GM13977 (cell line): ENCODE results near the gene NOB1.

Source experiments
- DNase-seq: peaks from one replicate; pipeline ENCODE4 v3.0.0; 2012; ENCODE audit warnings: low spot score
- in situ Hi-C: fragments of 300-500 bp; cut with MboI; formaldehyde crosslinking; loops from one replicate; pipeline ENCODE4 v1.12.0; 2022; ENCODE audit warnings: low sequenced_read_pairs, low pct_unique_long_range_greater_than_20kb, mixed read lengths, inconsistent platforms; ENCODE audit not compliant: unreplicated experiment
- TF ChIP-seq, protein P1 (sequence below): IDR thresholded peaks from 2 replicates; pipeline ENCODE4 v1.5.1; 2012; ENCODE audit warnings: mild to moderate bottlenecking, control low read depth; ENCODE audit not compliant: insufficient read depth; ENCODE audit errors: extremely low read depth, missing control alignments

Gene NOB1

DNA sequence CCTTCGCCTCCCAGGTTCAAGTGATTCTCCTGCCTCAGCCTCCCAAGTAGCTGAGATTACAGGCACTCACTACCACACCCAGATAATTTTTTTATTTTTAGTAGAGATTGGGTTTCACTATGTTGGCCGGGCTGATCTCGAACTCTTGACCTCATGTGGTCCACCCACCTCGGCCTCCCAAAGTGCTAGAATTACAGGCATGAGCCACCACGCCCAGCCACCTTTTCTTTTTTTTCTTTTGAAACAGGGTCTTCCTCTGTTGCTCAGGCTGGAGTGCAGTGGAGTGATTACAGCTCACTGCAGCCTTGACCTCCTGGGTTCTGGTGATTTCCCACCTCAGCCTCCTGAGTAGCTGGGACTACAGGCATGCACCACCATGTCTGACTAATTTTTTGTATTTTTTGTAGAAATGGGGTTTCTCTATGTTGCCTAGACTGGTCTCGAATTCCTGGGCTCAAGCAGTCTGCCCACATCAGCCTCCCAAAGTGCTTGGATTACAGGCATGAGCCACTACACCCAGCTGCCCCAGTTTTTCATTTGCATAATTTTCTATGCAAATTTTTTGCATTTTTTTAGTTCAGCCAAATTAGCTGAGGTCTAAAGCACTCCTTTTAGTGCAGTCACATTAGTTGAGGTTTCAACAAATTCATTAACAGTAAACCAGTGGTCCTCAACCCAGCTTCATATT is 18.7 kb upstream of the NOB1 start:
- DNase-seq: no peak
- TF ChIP-seq, protein P1, sequence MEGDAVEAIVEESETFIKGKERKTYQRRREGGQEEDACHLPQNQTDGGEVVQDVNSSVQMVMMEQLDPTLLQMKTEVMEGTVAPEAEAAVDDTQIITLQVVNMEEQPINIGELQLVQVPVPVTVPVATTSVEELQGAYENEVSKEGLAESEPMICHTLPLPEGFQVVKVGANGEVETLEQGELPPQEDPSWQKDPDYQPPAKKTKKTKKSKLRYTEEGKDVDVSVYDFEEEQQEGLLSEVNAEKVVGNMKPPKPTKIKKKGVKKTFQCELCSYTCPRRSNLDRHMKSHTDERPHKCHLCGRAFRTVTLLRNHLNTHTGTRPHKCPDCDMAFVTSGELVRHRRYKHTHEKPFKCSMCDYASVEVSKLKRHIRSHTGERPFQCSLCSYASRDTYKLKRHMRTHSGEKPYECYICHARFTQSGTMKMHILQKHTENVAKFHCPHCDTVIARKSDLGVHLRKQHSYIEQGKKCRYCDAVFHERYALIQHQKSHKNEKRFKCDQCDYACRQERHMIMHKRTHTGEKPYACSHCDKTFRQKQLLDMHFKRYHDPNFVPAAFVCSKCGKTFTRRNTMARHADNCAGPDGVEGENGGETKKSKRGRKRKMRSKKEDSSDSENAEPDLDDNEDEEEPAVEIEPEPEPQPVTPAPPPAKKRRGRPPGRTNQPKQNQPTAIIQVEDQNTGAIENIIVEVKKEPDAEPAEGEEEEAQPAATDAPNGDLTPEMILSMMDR: no peak
- in situ Hi-C loops: no loop called here

DNA sequence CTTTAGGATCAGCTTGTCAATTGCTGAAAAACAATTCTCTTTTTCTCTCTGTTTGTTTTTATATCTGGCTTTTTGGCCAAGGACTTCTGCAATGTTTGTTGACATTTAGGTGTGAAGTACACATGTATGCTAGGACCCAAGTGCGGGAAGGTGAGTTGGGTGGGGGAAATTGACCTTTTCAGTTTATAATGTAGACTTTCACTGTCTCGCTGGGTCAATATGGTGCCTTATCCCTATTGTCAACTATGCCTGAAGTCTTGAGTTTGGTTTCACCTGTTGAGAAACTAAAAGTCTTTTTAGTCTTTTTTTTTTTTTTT is 16.9 kb upstream of the NOB1 start:
- no peak for DNase-seq
- in situ Hi-C loops: no loop called here
- TF ChIP-seq, protein P1: no peak

DNA sequence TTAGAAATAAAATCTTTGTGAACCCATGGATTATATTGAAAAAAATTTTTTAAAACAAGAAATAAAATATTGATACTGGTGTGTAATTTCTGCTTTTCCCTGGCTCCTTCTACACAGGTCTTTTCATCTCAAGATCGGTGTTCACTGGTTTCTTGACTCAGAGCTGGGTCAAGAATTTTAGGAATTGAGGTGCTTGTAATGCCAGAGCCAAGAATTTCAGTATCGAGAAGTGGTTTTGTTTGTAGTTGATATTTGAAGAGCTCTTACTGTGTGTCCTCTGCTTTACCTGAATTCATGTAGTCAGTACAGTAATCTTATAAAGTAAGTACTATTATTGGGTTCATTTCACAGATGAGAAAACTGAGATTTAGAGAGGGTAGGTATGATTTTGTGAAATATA is 14.7 kb upstream of the NOB1 start:
- no peak for DNase-seq
- in situ Hi-C loops: no loop called here
- TF ChIP-seq, protein P1: no peak

DNA sequence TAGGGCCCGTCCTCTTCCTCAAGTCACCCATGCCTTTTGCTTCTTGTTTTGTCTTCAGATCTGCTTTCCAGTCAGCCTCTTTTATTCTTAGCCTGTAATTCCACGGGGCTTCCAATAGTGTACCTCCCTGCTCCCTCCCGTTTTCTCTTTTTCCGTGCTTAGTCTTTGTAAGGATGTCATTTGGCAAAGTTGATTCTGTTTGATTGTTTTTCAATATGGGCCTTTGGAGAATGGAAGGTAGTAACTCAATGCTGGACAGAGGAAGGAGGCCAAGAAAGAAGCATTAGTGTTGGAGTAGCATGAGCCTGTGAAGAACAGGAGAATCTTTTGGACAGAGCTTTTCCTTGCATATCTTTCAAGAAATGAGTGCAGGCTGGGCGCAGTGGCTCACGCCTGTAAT is 13.9 kb upstream of the NOB1 start:
- DNase-seq: no peak
- in situ Hi-C loops: no loop called here
- TF ChIP-seq, protein P1: no peak

DNA sequence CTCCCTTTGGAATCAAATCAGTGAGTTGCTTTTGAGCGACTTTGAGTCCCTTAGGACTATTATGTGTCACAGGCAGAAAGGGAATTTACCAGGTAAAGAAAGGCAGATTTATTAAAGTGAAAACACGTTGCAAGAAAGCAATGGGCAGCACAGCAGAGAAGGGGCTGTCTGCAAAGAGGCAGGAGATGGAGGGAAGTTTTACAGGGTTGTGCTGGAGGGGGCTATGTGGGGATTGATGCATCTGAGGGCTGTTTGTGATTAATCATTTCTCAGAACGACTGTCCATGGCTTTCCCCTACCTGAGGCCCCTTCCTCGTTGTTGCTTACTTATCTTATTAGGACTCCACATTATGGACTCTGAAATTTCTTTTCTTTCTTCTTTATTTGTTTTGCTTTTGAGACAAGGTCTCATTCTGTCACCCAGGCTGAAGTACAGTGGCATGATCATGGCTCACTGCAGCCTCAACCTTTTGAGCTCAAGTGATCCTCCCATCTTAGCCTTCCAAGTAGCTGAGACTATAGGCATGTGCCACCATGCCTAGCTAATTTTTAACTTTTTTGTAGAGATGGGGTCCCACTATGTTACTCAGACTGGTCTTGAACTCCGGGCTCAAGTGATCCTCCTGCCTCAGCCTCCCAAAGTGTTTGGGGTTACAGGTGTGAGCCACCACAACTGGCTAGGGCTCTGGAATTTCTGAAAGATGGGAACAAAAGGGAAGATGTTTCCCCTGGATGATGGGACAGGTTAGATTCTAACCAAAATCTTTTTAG is 12.9 kb upstream of the NOB1 start:
- DNase-seq: no peak
- TF ChIP-seq, protein P1: no peak
- in situ Hi-C loops: no loop called here

DNA sequence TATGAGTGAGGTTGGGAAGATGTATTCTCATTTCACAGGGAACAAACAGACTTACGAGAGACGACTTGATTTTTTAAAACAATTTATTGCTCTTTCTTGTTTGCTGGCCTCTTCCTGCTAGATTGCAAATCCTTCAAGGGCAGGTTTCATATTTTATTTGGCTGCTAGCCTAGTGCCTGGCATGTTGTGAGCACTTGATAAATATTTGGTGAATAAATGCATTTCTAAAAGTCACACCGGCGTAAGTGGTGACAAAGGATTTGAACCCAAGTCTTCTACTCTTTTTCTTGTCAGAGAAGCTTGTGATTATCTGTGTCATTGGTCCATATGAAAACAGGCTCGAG is 8.8 kb upstream of the NOB1 start:
- DNase-seq: no peak
- TF ChIP-seq, protein P1: no peak
- in situ Hi-C loops: no loop called here
